ENCODE results near the gene HSPA4.

The HSPA4 gene

GRCh38 chr5:133117912-133118445 is 66.2 kb downstream of the HSPA4 start:
- Histone ChIP-seq H3K4me1 (peaks cover 0 to 24% (median 16%) of the 10 kb centered on the region in 4 donors), H3K36me3 (no peaks in the 10 kb centered on the region), H3K27me3 (no peaks in the 10 kb centered on the region), H3K27ac (no peak overlapping the region), H3K9me3 (no peaks in the 10 kb centered on the region), H3K4me3 (no peak overlapping the region)
- no peak for TF ChIP-seq CTCF (IDR thresholded peaks at IDR 0.05)
- DNase-seq: no peak
- intact Hi-C loops (cut with DNase I; ENCODE audit: low total_unique reads): loop anchor here (10.0 kb wide), 2 partner anchors 127 to 747 kb away; no protein-coding TSS in a partner anchor

- H3K9me3 ChIP-seq: no peaks in the 10 kb centered on the region
- H3K4me3 ChIP-seq: no peak overlapping the region
- H3K4me1 ChIP-seq: peaks cover 0 to 24% (median 16%) of the 10 kb centered on the region in 4 donors
- no peak for TF ChIP-seq CTCF (IDR thresholded peaks at IDR 0.05)
- intact Hi-C loops (cut with DNase I; ENCODE audit: low total_unique reads): loop anchor here (10.0 kb wide), 2 partner anchors 126 to 746 kb away; no protein-coding TSS in a partner anchor
- no peak for DNase-seq
- H3K27ac ChIP-seq: no peak overlapping the region
- H3K27me3 ChIP-seq: no peaks in the 10 kb centered on the region
- no peaks in the 10 kb centered on the region for H3K36me3 ChIP-seq
These were observed 66.9 kb downstream of the HSPA4 start for GRCh38 chr5:133118741-133119140.

GRCh38 chr5:133119233-133119711 is 67.5 kb downstream of the HSPA4 start:
- Histone ChIP-seq H3K4me1 (peaks cover 0 to 24% (median 16%) of the 10 kb centered on the region in 4 donors), H3K9me3 (no peaks in the 10 kb centered on the region), H3K4me3 (no peak overlapping the region), H3K27ac (no peak overlapping the region), H3K36me3 (no peaks in the 10 kb centered on the region), H3K27me3 (no peaks in the 10 kb centered on the region)
- DNase-seq: no peak
- intact Hi-C loops (cut with DNase I; ENCODE audit: low total_unique reads): loop anchor here (10.0 kb wide), 2 partner anchors 126 to 746 kb away; no protein-coding TSS in a partner anchor
- TF ChIP-seq CTCF (IDR thresholded peaks at IDR 0.05): no peak

- intact Hi-C loops (cut with DNase I; ENCODE audit: low total_unique reads): no loop called here
- no peak overlapping the region for H3K4me3 ChIP-seq
- H3K27ac ChIP-seq: no peak overlapping the region
- peaks cover 0 to 24% (median 16%) of the 10 kb centered on the region in 4 donors for H3K4me1 ChIP-seq
- no peaks in the 10 kb centered on the region for H3K9me3 ChIP-seq
- no peaks in the 10 kb centered on the region for H3K27me3 ChIP-seq
- DNase-seq: no peak
- no peak for TF ChIP-seq CTCF (IDR thresholded peaks at IDR 0.05)
- H3K36me3 ChIP-seq: no peaks in the 10 kb centered on the region
These were observed 68.4 kb downstream of the HSPA4 start for GRCh38 chr5:133120156-133120750.

GRCh38 chr5:133121080-133121479 is 69.3 kb downstream of the HSPA4 start:
- no peaks in the 10 kb centered on the region for H3K36me3 ChIP-seq
- H3K27me3 ChIP-seq: no peaks in the 10 kb centered on the region
- TF ChIP-seq CTCF (IDR thresholded peaks at IDR 0.05): no peak
- H3K4me1 ChIP-seq: peaks cover 0 to 24% (median 16%) of the 10 kb centered on the region in 4 donors
- H3K27ac ChIP-seq: no peak overlapping the region
- no peak for DNase-seq
- intact Hi-C loops (cut with DNase I; ENCODE audit: low total_unique reads): no loop called here
- H3K9me3 ChIP-seq: no peaks in the 10 kb centered on the region
- H3K4me3 ChIP-seq: no peak overlapping the region
